ENCODE data around the gene DCHS2.

Gene DCHS2

DNA sequence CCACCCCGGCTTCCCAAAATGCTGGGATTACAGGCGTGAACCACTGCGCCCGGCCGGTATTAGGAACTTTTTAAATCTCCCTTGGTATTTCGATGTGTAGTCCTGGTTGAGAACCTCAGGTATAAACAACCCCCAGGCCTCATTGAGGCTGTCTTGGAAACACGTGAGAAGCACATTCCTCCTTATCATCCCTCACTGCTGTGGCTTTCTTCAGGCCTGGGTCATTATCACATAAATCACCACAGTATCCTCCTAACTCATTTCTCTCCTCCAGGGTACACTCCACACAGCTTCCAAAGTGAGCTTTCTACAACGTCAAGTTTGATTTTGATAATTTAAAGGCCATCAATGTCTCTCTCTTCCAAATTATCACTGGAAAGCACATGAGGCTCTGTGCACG lies 198.2 kb downstream of the DCHS2 start:
- DNase-seq (ENCODE audit: low spot score), result no peak
- in situ Hi-C loops (cut with MboI; ENCODE audit: low pct_unique_long_range_greater_than_20kb, low sequenced_read_pairs, unreplicated experiment), result no loop called here

GRCh38 chr4:154292589-154292988 lies 199.0 kb downstream of the DCHS2 start:
- in situ Hi-C loops (cut with MboI; ENCODE audit: low pct_unique_long_range_greater_than_20kb, low sequenced_read_pairs, unreplicated experiment), result no loop called here
- DNase-seq (ENCODE audit: low spot score), result no peak
- no peak for TF ChIP-seq CTCF (IDR thresholded peaks at IDR 0.05; ENCODE audit: extremely low read depth, insufficient read depth, missing control alignments)

More for the DNA sequence above, 198.2 kb downstream of the DCHS2 start:
- no peak for TF ChIP-seq CTCF (IDR thresholded peaks at IDR 0.05; ENCODE audit: extremely low read depth, insufficient read depth, missing control alignments)

GRCh38 chr4:154277172-154277571 lies 214.4 kb downstream of the DCHS2 start:
- no peak for DNase-seq (ENCODE audit: low spot score)
- TF ChIP-seq CTCF (IDR thresholded peaks at IDR 0.05; ENCODE audit: extremely low read depth, insufficient read depth, missing control alignments), result no peak
- in situ Hi-C loops (cut with MboI; ENCODE audit: low pct_unique_long_range_greater_than_20kb, low sequenced_read_pairs, unreplicated experiment), result no loop called here

DNA sequence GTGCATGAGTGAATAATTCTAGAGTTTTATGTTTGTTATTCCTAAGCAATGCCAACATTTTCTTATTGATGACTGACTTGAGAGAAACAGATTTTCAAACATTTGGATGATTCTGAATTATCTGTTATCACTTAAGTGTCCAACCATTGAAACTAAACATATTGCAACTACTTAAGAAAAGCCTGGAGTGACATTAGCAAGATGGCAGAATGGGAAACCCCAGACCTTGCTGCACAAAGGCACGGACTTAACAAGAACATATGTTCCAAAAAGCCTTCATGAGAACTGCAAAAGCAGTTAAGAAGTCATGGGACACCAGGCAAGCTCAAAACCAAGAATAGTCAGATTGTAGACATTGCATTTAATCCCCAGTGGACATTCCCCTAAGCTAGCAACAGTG lies 215.1 kb downstream of the DCHS2 start:
- in situ Hi-C loops (cut with MboI; ENCODE audit: low pct_unique_long_range_greater_than_20kb, low sequenced_read_pairs, unreplicated experiment), result no loop called here
- no peak for DNase-seq (ENCODE audit: low spot score)
- TF ChIP-seq CTCF (IDR thresholded peaks at IDR 0.05; ENCODE audit: extremely low read depth, insufficient read depth, missing control alignments), result no peak

DNA sequence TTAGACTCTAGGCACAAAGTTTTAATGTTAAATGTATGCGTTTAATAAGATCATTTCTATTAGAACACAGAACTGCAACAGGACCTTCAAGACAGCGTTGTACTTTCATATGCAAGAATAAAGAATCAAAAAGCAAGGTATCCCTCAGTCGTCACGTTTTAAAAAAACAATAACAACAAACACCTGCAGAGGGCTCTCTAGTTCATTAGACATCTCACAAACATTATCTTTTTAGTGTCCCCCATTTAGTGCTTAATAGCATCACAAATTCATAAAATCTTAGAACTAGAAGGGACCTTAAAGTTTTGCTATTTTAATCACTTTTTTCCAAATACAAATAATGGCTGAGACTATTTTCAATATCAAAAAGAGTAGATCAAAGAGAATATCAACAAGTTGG lies 236.6 kb downstream of the DCHS2 start:
- peak; percentile 5 for DNase-seq (ENCODE audit: low spot score)
- peak; percentile 11 for TF ChIP-seq CTCF (IDR thresholded peaks at IDR 0.05; ENCODE audit: extremely low read depth, insufficient read depth, missing control alignments)
- in situ Hi-C loops (cut with MboI; ENCODE audit: low pct_unique_long_range_greater_than_20kb, low sequenced_read_pairs, unreplicated experiment), result no loop called here

DNA sequence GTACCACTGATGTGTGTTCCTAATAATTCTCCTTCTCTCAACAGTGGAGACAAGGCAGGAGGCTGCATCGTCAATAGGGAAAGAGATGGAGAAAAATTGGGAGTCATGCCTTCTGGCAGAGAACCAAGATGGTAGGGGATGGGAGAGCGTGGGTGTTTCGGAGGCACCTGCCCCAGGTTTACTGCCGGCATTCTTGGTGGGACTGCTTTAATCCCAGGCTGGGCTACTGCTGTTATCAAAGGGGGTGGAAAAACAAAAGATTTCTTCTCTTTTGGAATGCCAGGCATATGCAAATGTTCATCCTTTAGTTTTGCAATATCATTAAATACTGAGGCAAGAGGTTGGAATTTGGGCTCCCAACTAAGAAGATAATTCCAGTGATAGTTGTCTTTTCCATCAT lies 257.0 kb downstream of the DCHS2 start:
- DNase-seq (ENCODE audit: low spot score), result no peak
- TF ChIP-seq CTCF (IDR thresholded peaks at IDR 0.05; ENCODE audit: extremely low read depth, insufficient read depth, missing control alignments), result no peak
- in situ Hi-C loops (cut with MboI; ENCODE audit: low pct_unique_long_range_greater_than_20kb, low sequenced_read_pairs, unreplicated experiment), result no loop called here
